DND-41 (cell line): Measurements from ENCODE around the gene POLD2.

Experiments used
- ATAC-seq: fragments of 200-7000 bp; cut with Tn5 transposase; 3 replicates; pipeline ENCODE4 v1.9.1; 2021; ENCODE audit warnings: low read depth; ENCODE audit not compliant: insufficient read depth
- DNase-seq: peaks from one replicate; pipeline ENCODE4 v3.0.0-alpha.2; 2020
- H2AFZ ChIP-seq: 2 replicates; pipeline ENCODE4 v1.6.0; 2012; ENCODE audit warnings: low read depth, low read length
- H3K27ac ChIP-seq: 2 replicates; pipeline ENCODE4 v1.5.1; 2012; ENCODE audit warnings: low read length, inconsistent platforms
- H3K27me3 ChIP-seq: fragments of 200-600 bp; sonication (generic); 2 replicates; pipeline ENCODE4 v1.6.0; 2012; ENCODE audit warnings: low read length, mild to moderate bottlenecking, inconsistent platforms; ENCODE audit not compliant: insufficient read depth, poor library complexity
- H3K36me3 ChIP-seq: 2 replicates; pipeline ENCODE4 v1.5.1; 2012; ENCODE audit warnings: low read length, inconsistent platforms; ENCODE audit not compliant: insufficient read depth
- H3K4me1 ChIP-seq: 2 replicates; pipeline ENCODE4 v1.5.1; 2012; ENCODE audit warnings: mild to moderate bottlenecking, low read length; ENCODE audit not compliant: insufficient read depth
- H3K4me2 ChIP-seq: 2 replicates; pipeline ENCODE4 v1.6.0; 2012; ENCODE audit warnings: mild to moderate bottlenecking, moderate library complexity, low read length, inconsistent platforms; ENCODE audit not compliant: insufficient read depth
- H3K4me3 ChIP-seq, 2 experiments: fragments of 200-600 bp in 1 of 2; shearing (Covaris generic) in 1 of 2; 2 replicates each; pipeline ENCODE4 v1.5.1; 2012 to 2016; ENCODE audit warnings: inconsistent platforms in 2 of 2, low read length in 2 of 2, mild to moderate bottlenecking in 2 of 2, low read depth in 1 of 2, moderate library complexity in 1 of 2
- H3K79me2 ChIP-seq: 2 replicates; pipeline ENCODE4 v1.6.0; 2012; ENCODE audit warnings: low read length, inconsistent platforms; ENCODE audit not compliant: insufficient read depth
- H3K9ac ChIP-seq: 2 replicates; pipeline ENCODE4 v1.6.0; 2012; ENCODE audit warnings: low read depth, mild to moderate bottlenecking, inconsistent platforms, low read length, moderate library complexity
- H3K9me3 ChIP-seq: 2 replicates; pipeline ENCODE4 v1.5.1; 2012; ENCODE audit warnings: low read length, moderate library complexity, mild to moderate bottlenecking, inconsistent platforms; ENCODE audit not compliant: insufficient read depth, severe bottlenecking
- H4K20me1 ChIP-seq: 2 replicates; pipeline ENCODE4 v1.6.0; 2012; ENCODE audit warnings: low read length; ENCODE audit not compliant: insufficient read depth
- CTCF ChIP-seq: IDR thresholded peaks from 2 replicates; pipeline ENCODE4 v1.5.1; 2012; ENCODE audit warnings: borderline replicate concordance, low read length, moderate library complexity, mild to moderate bottlenecking; ENCODE audit not compliant: poor library complexity, severe bottlenecking; ENCODE audit errors: extremely low read depth
- EZH2 ChIP-seq: IDR thresholded peaks from 3 replicates; pipeline ENCODE4 v1.6.1; 2012; ENCODE audit warnings: borderline replicate concordance, low read depth, mild to moderate bottlenecking, moderate library complexity, low read length, inconsistent platforms; ENCODE audit not compliant: severe bottlenecking

The POLD2 gene

GRCh38 chr7:44101303-44101965, 21.9 kb downstream of the POLD2 start:
- peaks cover 21% of the 10 kb centered on the region for H3K36me3 ChIP-seq
- H3K27me3 ChIP-seq, result no peaks in the 10 kb centered on the region
- H3K4me2 ChIP-seq, result no peak overlapping the region
- peaks cover 91% of the 10 kb centered on the region for H3K4me1 ChIP-seq
- H3K9me3 ChIP-seq, result no peaks in the 10 kb centered on the region
- H3K27ac ChIP-seq, result peak overlapping the region; percentile 91
- no peak overlapping the region for H3K4me3 ChIP-seq
- peaks cover 35% of the 10 kb centered on the region for H3K79me2 ChIP-seq
- no peak for TF ChIP-seq EZH2
- TF ChIP-seq CTCF, result no peak
- no peak overlapping the region for H2AFZ ChIP-seq
- H4K20me1 ChIP-seq, result peaks cover 20% of the 10 kb centered on the region
- DNase-seq (no peak), ATAC-seq (no peak)
- H3K9ac ChIP-seq, result peak overlapping the region; percentile 31

GRCh38 chr7:44100458-44101302, 22.7 kb downstream of the POLD2 start:
- TF ChIP-seq EZH2 (no peak), CTCF (no peak)
- Histone ChIP-seq H3K4me2 (no peak overlapping the region), H3K4me3 (no peak overlapping the region), H2AFZ (no peak overlapping the region), H3K27me3 (no peaks in the 10 kb centered on the region), H3K36me3 (peaks cover 14% of the 10 kb centered on the region), H3K9me3 (no peaks in the 10 kb centered on the region), H3K9ac (peak overlapping the region; percentile 31), H4K20me1 (peaks cover 12% of the 10 kb centered on the region), H3K4me1 (peaks cover 91% of the 10 kb centered on the region), H3K27ac (peak overlapping the region; percentile 91), H3K79me2 (peaks cover 27% of the 10 kb centered on the region)
- ATAC-seq (no peak), DNase-seq (peak; percentile 53)

- DNase-seq (no peak), ATAC-seq (no peak)
- Histone ChIP-seq H3K4me1 (peaks cover 92% of the 10 kb centered on the region), H3K4me2 (no peak overlapping the region), H3K27me3 (no peaks in the 10 kb centered on the region), H3K9ac (0 out of 2 replicates have a peak overlapping the region, but pooled peaks have one; percentile 15), H3K9me3 (no peaks in the 10 kb centered on the region), H3K4me3 (no peak overlapping the region), H3K27ac (peak overlapping the region; percentile 91), H3K36me3 (peaks cover 4% of the 10 kb centered on the region; the same call in 1 of the 2 replicates), H3K79me2 (peaks cover 17% of the 10 kb centered on the region), H4K20me1 (0 out of 2 replicates have a peak, but pooled peaks cover 2% of the 10 kb centered on the region), H2AFZ (no peak overlapping the region; the same call in 1 of the 2 replicates)
- TF ChIP-seq CTCF, result no peak
- TF ChIP-seq EZH2, result no peak
Measured at GRCh38 chr7:44099669-44100068, 23.7 kb downstream of the POLD2 start.
